Stomach (tissue), 9 donors: Measurements from ENCODE around the gene TMEM45A. TPM values are rescaled to one million over a fixed set of nuclear protein-coding genes. Genes with fewer than 3 reads are reported as not detected.

ENCODE experiments used
- DNase-seq, 2 donors: peaks; one replicate each; pipeline versions ENCODE4 v3.0.0 to v3.0.0-alpha.2; 2013 to 2019
- H3K27ac ChIP-seq, 5 donors: fragments of 200-600 bp in 4 of 5; sonication (generic) in 4 of 5; one replicate each; pipeline ENCODE4 v1.5.1; 2013 to 2019; ENCODE audit warnings: mild to moderate bottlenecking in 1 of 5, moderate library complexity in 1 of 5
- H3K27me3 ChIP-seq, 3 donors: fragments of 200-600 bp; sonication (generic); one replicate each; pipeline ENCODE4 v1.5.1; 2017 to 2019; ENCODE audit warnings: mixed run types in 1 of 3
- H3K36me3 ChIP-seq, 4 donors: fragments of 200-600 bp; sonication (generic); 1 replicate in 3 of 4; 2 replicates in 1 of 4; pipeline ENCODE4 v1.5.1; 2016 to 2019
- H3K4me1 ChIP-seq, 4 donors: fragments of 200-600 bp; sonication (generic); one replicate each; pipeline ENCODE4 v1.5.1; 2016 to 2019
- H3K4me3 ChIP-seq, 4 donors: fragments of 200-600 bp; sonication (generic) in 3 of 4; one replicate each; pipeline ENCODE4 v1.5.1; 2016 to 2019; ENCODE audit warnings: mild to moderate bottlenecking in 1 of 4
- H3K9me3 ChIP-seq, 4 donors: fragments of 200-600 bp; sonication (generic); one replicate each; pipeline ENCODE4 v1.5.1; 2016 to 2019
- CTCF ChIP-seq, 7 experiments: fragments of 450-650 bp in 4 of 7; fragments of 200-600 bp in 3 of 7; sonication (generic) in 3 of 7; IDR thresholded peaks; one replicate each; pipeline ENCODE4 v1.5.1; 2016 to 2019; ENCODE audit warnings: antibody characterized with exemption in 7 of 7, control low read depth in 2 of 7, mild to moderate bottlenecking in 1 of 7
- EP300 ChIP-seq: sonication (generic); formaldehyde crosslinking; IDR thresholded peaks from one replicate; pipeline ENCODE4 v1.6.1; 2017; ENCODE audit warnings: antibody characterized with exemption
- POLR2A ChIP-seq, 4 donors: fragments of 450-650 bp; IDR thresholded peaks; one replicate each; pipeline ENCODE4 v1.6.1; 2016; ENCODE audit warnings: antibody characterized with exemption in 4 of 4, control low read depth in 2 of 4, mild to moderate bottlenecking in 1 of 4, moderate library complexity in 1 of 4
- POLR2AphosphoS5 ChIP-seq, 3 donors: sonication (generic); formaldehyde crosslinking; IDR thresholded peaks; one replicate each; pipeline ENCODE4 v1.6.1; 2016; ENCODE audit warnings: antibody characterized with exemption in 3 of 3
- WGBS, 5 donors: extraction: QIAGEN DNeasy Blood & Tissue Kit in 3 of 5; methylation state at CpG; one replicate each; pipeline versions ENCODE4 v1.1.5 to v1.1.7; 2013 to 2018; 5-methylcytosine and 5-hydroxymethylcytosine counted together
- intact Hi-C: fragments of 100-400 bp; cut with DNase I; formaldehyde crosslinking; loops from one replicate; pipeline ENCODE4 v1.15.1; 2023; ENCODE audit warnings: low total_unique reads
- polyA plus RNA-seq, 3 donors: library from polyadenylated mRNA; stranded (reverse); fragments of 200-250 nt; gene quantifications; one replicate each; pipeline ENCODE4 v1.2.3, GENCODE V29; 2013
- total RNA-seq, 5 donors: library from RNA; depleted of rRNA; stranded (reverse); fragments of >200 nt; gene quantifications; one replicate each; pipeline versions ENCODE4 v1.1.0 to v1.2.3, GENCODE V29; 2014 to 2016
- donor health status: healthy with polysubstance abuse.
- donor health status: Bipolar disorder and iron deficiency.
- donor health status: healthy.

Gene TMEM45A
- total and polyA plus RNA-seq, 8 donors = 0.72 to 20.2 (median 6.2) TPM; not detected in 1

- H3K9me3 ChIP-seq = no peaks in the 10 kb centered on the region
Measured at GRCh38 chr3:100561459-100562158, 69.2 kb downstream of the TMEM45A start.

GRCh38 chr3:100562224-100562857 lies 69.9 kb downstream of the TMEM45A start:
- H3K9me3 ChIP-seq = no peaks in the 10 kb centered on the region
- no peaks in the 10 kb centered on the region for H3K27me3 ChIP-seq
- 65 to 84% (median 76%) methylated on average over 4 of the region's 4 CpGs for WGBS, 5 donors
- TF ChIP-seq POLR2A (IDR thresholded peaks at IDR 0.05) = no peak
- no peak for TF ChIP-seq EP300
- TF ChIP-seq POLR2AphosphoS5 (IDR thresholded peaks at IDR 0.05) = no peak
- no peak for TF ChIP-seq CTCF (IDR thresholded peaks at IDR 0.05)
- H3K4me1 ChIP-seq = peaks cover 0 to 10% (median 6%) of the 10 kb centered on the region in 4 donors
- no peak overlapping the region for H3K4me3 ChIP-seq
- no peak for DNase-seq
- H3K27ac ChIP-seq = peak overlapping the region in 1 of 5 donors; percentile 56
- intact Hi-C loops = no loop called here
- H3K36me3 ChIP-seq = no peaks in the 10 kb centered on the region

More at GRCh38 chr3:100561459-100562158, 69.2 kb downstream of the TMEM45A start:
- Histone ChIP-seq H3K27me3 (no peaks in the 10 kb centered on the region), H3K4me3 (no peak overlapping the region), H3K36me3 (no peaks in the 10 kb centered on the region), H3K4me1 (peaks cover 0 to 13% (median 6%) of the 10 kb centered on the region in 4 donors), H3K27ac (peak overlapping the region in 2 of 5 donors; percentile 47 to 56)
- TF ChIP-seq POLR2A (IDR thresholded peaks at IDR 0.05) (no peak), POLR2AphosphoS5 (IDR thresholded peaks at IDR 0.05) (no peak), EP300 (no peak), CTCF (IDR thresholded peaks at IDR 0.05) (no peak)
- no peak for DNase-seq
- 26 to 53% (median 45%) methylated on average over 7 of the region's 7 CpGs for WGBS, 5 donors
- intact Hi-C loops = no loop called here

GRCh38 chr3:100563228-100563627 lies 70.8 kb downstream of the TMEM45A start:
- intact Hi-C loops = no loop called here
- Histone ChIP-seq H3K4me3 (no peak overlapping the region), H3K4me1 (peaks cover 0 to 10% (median 6%) of the 10 kb centered on the region in 4 donors), H3K27ac (no peak overlapping the region), H3K27me3 (no peaks in the 10 kb centered on the region), H3K9me3 (no peaks in the 10 kb centered on the region), H3K36me3 (no peaks in the 10 kb centered on the region)
- no peak for TF ChIP-seq CTCF (IDR thresholded peaks at IDR 0.05)
- DNase-seq = no peak
- WGBS, 5 donors = 35 to 80% (median 64%) methylated on average over 1 of the region's 1 CpG

GRCh38 chr3:100563652-100564211 lies 71.3 kb downstream of the TMEM45A start:
- H3K27ac ChIP-seq = no peak overlapping the region
- H3K27me3 ChIP-seq = no peaks in the 10 kb centered on the region
- peaks cover 0 to under 1% (median 0%) of the 10 kb centered on the region in 4 donors for H3K36me3 ChIP-seq
- peaks cover 0 to 10% (median 6%) of the 10 kb centered on the region in 4 donors for H3K4me1 ChIP-seq
- intact Hi-C loops = no loop called here
- 84 to 100% (median 91%) methylated on average over 2 of the region's 2 CpGs for WGBS, 5 donors
- no peak for TF ChIP-seq CTCF (IDR thresholded peaks at IDR 0.05)
- TF ChIP-seq EP300 = no peak
- TF ChIP-seq POLR2A (IDR thresholded peaks at IDR 0.05) = no peak
- TF ChIP-seq POLR2AphosphoS5 (IDR thresholded peaks at IDR 0.05) = no peak
- DNase-seq = no peak
- H3K4me3 ChIP-seq = no peak overlapping the region
- no peaks in the 10 kb centered on the region for H3K9me3 ChIP-seq
